SK-N-SH (cell line): ENCODE data around the gene CELF4. TPM values are rescaled to one million over a fixed set of nuclear protein-coding genes. Genes with fewer than 3 reads are reported as not detected.

Experiments used
- CTCF ChIA-PET: fragments of 300-600, 350-600 bp; formaldehyde crosslinking; extraction: SDS; loops from one replicate; lab custom pipeline; 2021; lab: Yijun Ruan, JAX
- POLR2A ChIA-PET: fragments of 350-600 bp; sonication (Branson Sonifier 250); formaldehyde crosslinking; extraction: SDS; loops from one replicate; lab custom pipeline; 2020; ENCODE audit warnings: antibody characterized with exemption, inconsistent platforms; lab: Yijun Ruan, JAX
- DNase-seq: peaks from one replicate; pipeline ENCODE4 v3.0.0; 2012
- H2AFZ ChIP-seq: fragments of 200-600 bp; sonication (generic); 2 replicates; pipeline ENCODE4 v1.8.1; 2016; ENCODE audit warnings: antibody characterized with exemption, mild to moderate bottlenecking, low read depth
- H3F3A ChIP-seq: fragments of 200-600 bp; sonication (generic); replicated peaks from 2 replicates; pipeline ENCODE3; 2016; ENCODE audit warnings: antibody characterized with exemption, mild to moderate bottlenecking; ENCODE audit not compliant: insufficient read depth
- H3K27ac ChIP-seq, 2 experiments: fragments of 200-500 bp in 1 of 2; fragments of 200-600 bp in 1 of 2; sonication (Bioruptor generic) in 1 of 2; sonication (generic), shearing (Covaris generic) in 1 of 2; 2 replicates each; pipeline versions ENCODE4 v1.5.1 to v1.6.1; 2014 to 2016; ENCODE audit warnings: low read depth in 2 of 2, inconsistent platforms in 1 of 2, low read length in 1 of 2, mild to moderate bottlenecking in 1 of 2, mixed read lengths in 1 of 2
- H3K27me3 ChIP-seq: fragments of 200-600 bp; sonication (generic), shearing (Covaris generic); 2 replicates; pipeline ENCODE4 v1.6.1; 2016; ENCODE audit warnings: mixed run types; ENCODE audit not compliant: insufficient read depth
- H3K36me3 ChIP-seq, 2 experiments: fragments of 200-500 bp in 1 of 2; fragments of 200-600 bp in 1 of 2; sonication (Bioruptor generic) in 1 of 2; sonication (generic) in 1 of 2; replicated peaks in 1 of 2; 2 replicates each; pipeline versions ENCODE3 to v1.5.1; 2014 to 2016; ENCODE audit warnings: low read length in 1 of 2, mild to moderate bottlenecking in 1 of 2; ENCODE audit not compliant: insufficient read depth in 2 of 2, control insufficient read depth in 1 of 2
- H3K4me1 ChIP-seq, 2 experiments: fragments of 200-500 bp in 1 of 2; fragments of 200-600 bp in 1 of 2; sonication (Bioruptor generic) in 1 of 2; sonication (generic), shearing (Covaris generic) in 1 of 2; 2 replicates each; pipeline versions ENCODE4 v1.5.1 to v1.6.1; 2014 to 2016; ENCODE audit warnings: low read depth in 1 of 2, low read length in 1 of 2, mixed run types in 1 of 2; ENCODE audit not compliant: insufficient read depth in 2 of 2, control insufficient read depth in 1 of 2
- H3K4me2 ChIP-seq: fragments of 200-600 bp; sonication (generic), shearing (Covaris generic); 2 replicates; pipeline ENCODE4 v1.6.1; 2017; ENCODE audit warnings: mixed run types
- H3K4me3 ChIP-seq, 2 experiments: fragments of 200-500 bp in 1 of 2; fragments of 200-600 bp in 1 of 2; sonication (Bioruptor generic) in 1 of 2; sonication (generic), shearing (Covaris generic) in 1 of 2; 2 replicates each; pipeline versions ENCODE4 v1.5.1 to v1.8.1; 2014 to 2016; ENCODE audit warnings: low read depth in 2 of 2, inconsistent platforms in 1 of 2, low read length in 1 of 2, mild to moderate bottlenecking in 1 of 2, mixed read lengths in 1 of 2, moderate library complexity in 1 of 2
- H3K79me2 ChIP-seq: fragments of 200-600 bp; sonication (generic); 2 replicates; pipeline ENCODE4 v1.8.1; 2017; ENCODE audit warnings: mild to moderate bottlenecking; ENCODE audit not compliant: insufficient read depth
- H3K9ac ChIP-seq: fragments of 200-600 bp; sonication (generic); 2 replicates; pipeline ENCODE4 v1.6.1; 2017; ENCODE audit warnings: mixed run types
- H3K9me2 ChIP-seq: fragments of 200-600 bp; sonication (generic); 2 replicates; pipeline ENCODE4 v1.6.1; 2017; ENCODE audit warnings: mixed run types
- H3K9me3 ChIP-seq: fragments of 200-600 bp; sonication (generic); 2 replicates; pipeline ENCODE4 v1.6.1; 2017; ENCODE audit warnings: mixed run types, mild to moderate bottlenecking, moderate library complexity
- H4K20me1 ChIP-seq: fragments of 200-600 bp; sonication (generic); 2 replicates; pipeline ENCODE4 v1.6.1; 2017; ENCODE audit warnings: mild to moderate bottlenecking, mixed run types; ENCODE audit not compliant: insufficient read depth
- EP300 ChIP-seq, 2 experiments: IDR thresholded peaks; 2 replicates each; pipeline versions ENCODE4 v1.4.0 to v1.6.1; 2012; ENCODE audit warnings: borderline replicate concordance in 1 of 2, low read depth in 1 of 2, low read length in 1 of 2
- JUND ChIP-seq: IDR thresholded peaks from 2 replicates; pipeline ENCODE4 v1.4.0; 2012
- MXI1 ChIP-seq: IDR thresholded peaks from 2 replicates; pipeline ENCODE4 v1.6.1; 2012; ENCODE audit warnings: mild to moderate bottlenecking, low read depth, low read length, improper control_type of control experiment
- RAD21 ChIP-seq: IDR thresholded peaks from 2 replicates; pipeline ENCODE4 v1.6.1; 2012; ENCODE audit warnings: mild to moderate bottlenecking, low read length
- RCOR1 ChIP-seq: fragments of 150-350 bp; IDR thresholded peaks from 2 replicates; pipeline ENCODE4 v1.6.1; 2017; ENCODE audit warnings: antibody characterized with exemption, low read length
- RXRA ChIP-seq: IDR thresholded peaks from 2 replicates; pipeline ENCODE4 v1.4.0; 2012; ENCODE audit warnings: low read depth, mild to moderate bottlenecking, borderline replicate concordance
- SIN3A ChIP-seq: IDR thresholded peaks from 2 replicates; pipeline ENCODE4 v1.6.1; 2012; ENCODE audit warnings: low read depth, mild to moderate bottlenecking, low read length, moderate library complexity, borderline replicate concordance
- TAF1 ChIP-seq: IDR thresholded peaks from 2 replicates; pipeline ENCODE4 v1.6.1; 2012; ENCODE audit warnings: low read depth, mild to moderate bottlenecking, low read length, moderate library complexity, borderline replicate concordance
- YY1 ChIP-seq: IDR thresholded peaks from 2 replicates; pipeline ENCODE4 v1.4.0; 2012; ENCODE audit warnings: low read depth, mild to moderate bottlenecking
- WGBS: methylation state at CpG from one replicate; pipeline ENCODE4 v1.1.6; 2017; ENCODE audit warnings: low lambda C conversion rate; 5-methylcytosine and 5-hydroxymethylcytosine counted together
- polyA plus RNA-seq, 3 experiments: library from polyadenylated mRNA; depleted of rRNA; stranded (reverse); fragments of >200 nt; gene quantifications; 2 replicates each; pipeline ENCODE4 v1.2.3, GENCODE V29; 2012
- TF ChIP-seq, protein P1 (sequence below): fragments of 200-600 bp; sonication (generic); IDR thresholded peaks from 2 replicates; pipeline ENCODE4 v1.6.1; 2017; ENCODE audit warnings: antibody characterized with exemption, mild to moderate bottlenecking, moderate library complexity
- TF ChIP-seq, protein P2 (sequence below): IDR thresholded peaks from 2 replicates; pipeline ENCODE4 v1.4.0; 2012; ENCODE audit warnings: low read depth, borderline replicate concordance

Gene CELF4
- polyA plus RNA-seq, 1 of the 3 experiments (the other 2 are of a cell fraction): 0.26 TPM

DNA sequence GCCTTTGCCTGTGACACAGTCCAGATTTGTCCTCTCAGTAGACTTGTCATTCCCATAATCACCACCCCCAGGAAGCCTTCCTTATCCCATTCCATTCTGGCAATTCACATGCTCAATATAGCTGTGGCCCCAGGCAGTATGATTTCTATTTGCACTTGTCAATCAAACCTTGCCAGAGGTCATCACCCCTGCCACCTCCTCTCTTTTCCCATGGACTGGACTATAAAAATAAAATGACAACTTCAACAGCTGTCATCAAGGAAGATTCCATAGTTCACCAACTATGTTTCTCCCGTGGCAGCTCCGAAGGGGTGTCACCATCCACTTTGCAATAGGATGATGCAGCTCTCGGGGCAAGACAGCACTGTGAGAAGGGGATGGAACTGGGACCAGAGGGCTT is 255.7 kb downstream of the CELF4 start:
- CTCF ChIA-PET: interaction anchor here (0.9 to 1.7 kb wide), 3 partner anchors 12 to 34 kb away, joined by 3 to 8 read pairs (median 3); no protein-coding TSS in a partner anchor
- no peaks in the 10 kb centered on the region for H3K9me3 ChIP-seq
- no peaks in the 10 kb centered on the region for H3K36me3 ChIP-seq
- no peak overlapping the region for H3K9ac ChIP-seq
- H3K4me1 ChIP-seq: peaks cover 0 to 11% of the 10 kb centered on the region in 2 experiments; a peak in 1 of 4 replicates
- H3K4me3 ChIP-seq: no peak overlapping the region
- H3K79me2 ChIP-seq: no peaks in the 10 kb centered on the region
- no peak overlapping the region for H3K27ac ChIP-seq
- DNase-seq: no peak
- no peak overlapping the region for H2AFZ ChIP-seq
- H3K27me3 ChIP-seq: no peaks in the 10 kb centered on the region
- H3K9me2 ChIP-seq: no peaks in the 10 kb centered on the region
- no peaks in the 10 kb centered on the region for H3F3A ChIP-seq
- WGBS: 66% methylated on average over 3 of the region's 3 CpGs
- no peak for TF ChIP-seq JUND
- no peak for TF ChIP-seq TAF1
- no peak for TF ChIP-seq MXI1
- no peak for TF ChIP-seq EP300 (IDR thresholded peaks at IDR 0.05; ENCODE audit: borderline replicate concordance in 1 of 2, low read depth in 1 of 2, low read length in 1 of 2)
- TF ChIP-seq, protein P1, sequence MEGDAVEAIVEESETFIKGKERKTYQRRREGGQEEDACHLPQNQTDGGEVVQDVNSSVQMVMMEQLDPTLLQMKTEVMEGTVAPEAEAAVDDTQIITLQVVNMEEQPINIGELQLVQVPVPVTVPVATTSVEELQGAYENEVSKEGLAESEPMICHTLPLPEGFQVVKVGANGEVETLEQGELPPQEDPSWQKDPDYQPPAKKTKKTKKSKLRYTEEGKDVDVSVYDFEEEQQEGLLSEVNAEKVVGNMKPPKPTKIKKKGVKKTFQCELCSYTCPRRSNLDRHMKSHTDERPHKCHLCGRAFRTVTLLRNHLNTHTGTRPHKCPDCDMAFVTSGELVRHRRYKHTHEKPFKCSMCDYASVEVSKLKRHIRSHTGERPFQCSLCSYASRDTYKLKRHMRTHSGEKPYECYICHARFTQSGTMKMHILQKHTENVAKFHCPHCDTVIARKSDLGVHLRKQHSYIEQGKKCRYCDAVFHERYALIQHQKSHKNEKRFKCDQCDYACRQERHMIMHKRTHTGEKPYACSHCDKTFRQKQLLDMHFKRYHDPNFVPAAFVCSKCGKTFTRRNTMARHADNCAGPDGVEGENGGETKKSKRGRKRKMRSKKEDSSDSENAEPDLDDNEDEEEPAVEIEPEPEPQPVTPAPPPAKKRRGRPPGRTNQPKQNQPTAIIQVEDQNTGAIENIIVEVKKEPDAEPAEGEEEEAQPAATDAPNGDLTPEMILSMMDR: no peak
- no peak for TF ChIP-seq RXRA
- no peak for TF ChIP-seq SIN3A
- TF ChIP-seq, protein P2, sequence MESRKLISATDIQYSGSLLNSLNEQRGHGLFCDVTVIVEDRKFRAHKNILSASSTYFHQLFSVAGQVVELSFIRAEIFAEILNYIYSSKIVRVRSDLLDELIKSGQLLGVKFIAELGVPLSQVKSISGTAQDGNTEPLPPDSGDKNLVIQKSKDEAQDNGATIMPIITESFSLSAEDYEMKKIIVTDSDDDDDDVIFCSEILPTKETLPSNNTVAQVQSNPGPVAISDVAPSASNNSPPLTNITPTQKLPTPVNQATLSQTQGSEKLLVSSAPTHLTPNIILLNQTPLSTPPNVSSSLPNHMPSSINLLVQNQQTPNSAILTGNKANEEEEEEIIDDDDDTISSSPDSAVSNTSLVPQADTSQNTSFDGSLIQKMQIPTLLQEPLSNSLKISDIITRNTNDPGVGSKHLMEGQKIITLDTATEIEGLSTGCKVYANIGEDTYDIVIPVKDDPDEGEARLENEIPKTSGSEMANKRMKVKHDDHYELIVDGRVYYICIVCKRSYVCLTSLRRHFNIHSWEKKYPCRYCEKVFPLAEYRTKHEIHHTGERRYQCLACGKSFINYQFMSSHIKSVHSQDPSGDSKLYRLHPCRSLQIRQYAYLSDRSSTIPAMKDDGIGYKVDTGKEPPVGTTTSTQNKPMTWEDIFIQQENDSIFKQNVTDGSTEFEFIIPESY: no peak
- TF ChIP-seq YY1: no peak
- TF ChIP-seq, all 33 proteins: peak for 0
- POLR2A ChIA-PET: no interaction called here
- Histone ChIP-seq H4K20me1 (no peaks in the 10 kb centered on the region), H3K4me2 (no peak overlapping the region)

DNA sequence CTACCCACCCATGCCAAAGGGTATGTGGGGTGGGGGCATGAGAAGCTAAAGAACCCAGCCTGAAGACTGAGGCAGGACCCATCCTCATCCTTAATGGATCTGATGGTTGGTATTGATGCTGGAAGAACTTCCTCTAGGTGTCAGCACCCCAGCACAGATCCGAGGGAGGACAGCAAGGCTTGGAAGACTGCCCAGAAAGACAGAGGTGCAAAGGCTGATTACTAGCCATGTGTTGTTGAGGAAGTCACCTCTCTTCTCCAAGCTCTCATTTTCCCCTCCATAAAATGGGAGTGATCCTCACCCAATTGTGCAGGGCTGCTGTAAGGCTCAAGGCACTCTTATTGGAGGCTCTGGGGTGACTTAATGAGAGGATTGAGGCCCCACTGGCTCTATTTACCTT is 256.5 kb downstream of the CELF4 start:
- peaks cover 0 to 17% of the 10 kb centered on the region in 2 experiments; a peak in 1 of 4 replicates for H3K4me1 ChIP-seq
- DNase-seq: no peak
- 10% methylated on average over 1 of the region's 1 CpG for WGBS
- no peaks in the 10 kb centered on the region for H3K79me2 ChIP-seq
- ChIA-PET CTCF (interaction anchor here (0.9 to 1.7 kb wide), 4 partner anchors 9 to 26 kb away, joined by 3 to 8 read pairs (median 4); no protein-coding TSS in a partner anchor), POLR2A (no interaction called here)
- no peak overlapping the region for H3K27ac ChIP-seq
- no peak for TF ChIP-seq RXRA
- peak; percentile 18; the same call in 1 of the 2 replicates for TF ChIP-seq RAD21
- TF ChIP-seq SIN3A: no peak
- TF ChIP-seq RCOR1: no peak
- no peaks in the 10 kb centered on the region for H3K9me3 ChIP-seq
- no peaks in the 10 kb centered on the region for H4K20me1 ChIP-seq
- H2AFZ ChIP-seq: no peak overlapping the region
- H3F3A ChIP-seq: no peaks in the 10 kb centered on the region
- no peaks in the 10 kb centered on the region for H3K27me3 ChIP-seq
- H3K9me2 ChIP-seq: no peaks in the 10 kb centered on the region
- no peak overlapping the region for H3K4me2 ChIP-seq
- no peaks in the 10 kb centered on the region for H3K36me3 ChIP-seq
- no peak overlapping the region for H3K4me3 ChIP-seq
- H3K9ac ChIP-seq: no peak overlapping the region
